ENCODE results near the gene MRPL39.
A peak's percentile ranks its signal among the peaks of the same experiment; 100 is the strongest.

MRPL39 gene

DNA sequence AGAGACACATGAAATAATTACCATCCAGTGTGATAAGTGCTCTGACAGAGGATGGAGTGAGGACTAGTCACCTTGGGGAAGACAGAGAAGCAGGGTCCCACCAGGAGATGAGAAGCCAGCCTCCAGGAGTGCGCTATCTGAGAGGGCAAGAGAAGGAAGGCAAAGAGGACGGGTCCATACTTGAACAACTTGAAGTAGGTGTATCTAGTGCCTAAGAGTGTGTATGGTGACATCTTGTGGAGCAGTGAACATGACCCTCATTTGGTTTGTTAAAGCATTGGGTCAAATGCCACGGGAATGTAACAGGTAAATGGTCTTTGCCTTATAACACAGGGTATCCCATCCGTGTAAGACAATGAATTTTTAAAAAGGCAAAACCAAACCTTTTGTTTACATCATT is 39.8 kb downstream of the MRPL39 start:
- ATAC-seq, result peak; percentile 2 to 10

DNA sequence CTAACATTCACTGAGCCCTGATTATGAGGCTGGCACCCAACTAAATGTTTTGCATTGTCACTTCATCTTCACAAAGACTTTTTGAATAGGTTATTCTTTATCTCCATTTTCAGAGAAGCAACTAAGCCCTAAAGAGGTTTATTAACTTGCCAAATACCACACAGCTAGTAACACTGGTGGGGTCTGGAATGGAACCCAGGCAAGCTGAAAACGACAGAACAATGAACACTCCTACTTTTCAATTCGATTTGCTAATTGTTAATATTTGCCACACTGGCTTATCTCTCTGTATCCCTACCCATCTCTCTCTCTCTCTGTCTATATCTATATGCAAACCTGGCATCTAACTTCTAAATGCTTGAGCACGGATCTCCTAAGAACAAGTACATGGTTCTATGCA is 40.6 kb downstream of the MRPL39 start:
- ATAC-seq, result no peak

DNA sequence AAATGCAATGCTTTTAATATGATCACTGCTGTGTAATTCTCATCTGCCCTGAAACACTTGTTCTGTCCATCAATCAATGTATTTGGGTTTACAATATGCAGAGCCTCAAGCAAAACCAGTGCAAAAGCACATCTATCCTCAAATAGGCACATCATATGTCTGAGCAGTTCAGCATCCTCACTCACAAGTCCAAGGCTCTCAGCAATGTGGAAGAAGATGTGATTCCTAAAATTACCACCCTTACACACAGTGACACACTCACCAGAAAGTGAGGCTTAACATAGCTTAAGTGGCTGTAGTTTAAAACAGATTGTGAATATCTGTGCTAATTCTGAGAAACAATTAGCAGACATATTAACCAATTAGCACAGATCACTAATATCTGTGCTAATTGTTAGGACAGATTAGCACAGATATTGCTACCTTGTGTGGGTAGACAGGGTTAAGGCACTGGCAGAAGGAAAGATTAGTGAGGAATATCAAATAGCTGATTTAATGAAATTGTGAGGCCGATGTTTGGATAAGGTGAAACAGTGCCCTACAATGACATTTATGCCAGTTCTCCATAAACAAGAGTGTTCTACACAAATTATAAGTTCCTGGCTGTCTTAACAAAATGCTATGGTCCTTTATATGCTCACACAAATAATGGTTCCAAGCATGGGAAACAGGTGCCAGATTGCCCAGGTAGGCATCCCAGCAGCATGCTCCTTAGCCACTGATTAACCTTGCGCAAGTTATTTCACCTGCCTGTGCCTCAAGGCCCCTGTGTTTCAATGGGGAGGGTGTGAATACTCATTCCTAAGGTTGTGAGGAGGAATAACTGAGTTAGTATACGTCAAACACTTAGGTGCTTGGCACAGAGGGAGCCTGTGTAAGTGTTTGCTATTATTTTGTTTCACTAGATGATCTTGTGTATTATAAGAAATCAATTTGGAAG is 41.7 kb downstream of the MRPL39 start:
- ATAC-seq, result peak in 1 of 2 donors; percentile 2

DNA sequence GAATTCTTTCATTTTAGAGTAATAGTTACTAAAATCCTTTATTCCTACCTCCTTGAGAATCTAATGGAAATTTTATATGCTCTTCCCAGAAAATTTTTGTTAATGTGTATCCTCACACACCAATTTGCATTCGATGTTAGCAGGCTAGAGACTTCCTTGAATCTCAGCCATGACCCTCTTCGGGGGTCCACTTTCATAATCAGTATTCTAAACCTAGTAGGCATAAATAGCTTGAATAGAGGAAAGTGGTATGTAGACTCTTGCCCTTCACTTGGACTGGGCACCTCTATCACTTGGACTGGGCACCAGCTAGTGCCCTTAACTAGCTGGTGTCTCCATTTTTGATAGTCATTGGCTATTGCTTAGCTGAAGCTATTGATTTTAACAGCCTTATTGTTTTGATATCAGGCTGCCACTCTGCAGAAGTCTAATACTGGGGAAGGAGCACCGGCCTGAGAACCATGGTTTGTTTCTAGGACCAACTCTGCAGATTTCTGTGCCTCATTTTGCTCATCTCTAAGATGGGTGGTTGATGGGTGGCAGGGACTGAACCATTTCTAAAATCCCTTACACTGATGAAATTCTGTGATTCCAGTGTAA is 42.8 kb downstream of the MRPL39 start:
- no peak for ATAC-seq

DNA sequence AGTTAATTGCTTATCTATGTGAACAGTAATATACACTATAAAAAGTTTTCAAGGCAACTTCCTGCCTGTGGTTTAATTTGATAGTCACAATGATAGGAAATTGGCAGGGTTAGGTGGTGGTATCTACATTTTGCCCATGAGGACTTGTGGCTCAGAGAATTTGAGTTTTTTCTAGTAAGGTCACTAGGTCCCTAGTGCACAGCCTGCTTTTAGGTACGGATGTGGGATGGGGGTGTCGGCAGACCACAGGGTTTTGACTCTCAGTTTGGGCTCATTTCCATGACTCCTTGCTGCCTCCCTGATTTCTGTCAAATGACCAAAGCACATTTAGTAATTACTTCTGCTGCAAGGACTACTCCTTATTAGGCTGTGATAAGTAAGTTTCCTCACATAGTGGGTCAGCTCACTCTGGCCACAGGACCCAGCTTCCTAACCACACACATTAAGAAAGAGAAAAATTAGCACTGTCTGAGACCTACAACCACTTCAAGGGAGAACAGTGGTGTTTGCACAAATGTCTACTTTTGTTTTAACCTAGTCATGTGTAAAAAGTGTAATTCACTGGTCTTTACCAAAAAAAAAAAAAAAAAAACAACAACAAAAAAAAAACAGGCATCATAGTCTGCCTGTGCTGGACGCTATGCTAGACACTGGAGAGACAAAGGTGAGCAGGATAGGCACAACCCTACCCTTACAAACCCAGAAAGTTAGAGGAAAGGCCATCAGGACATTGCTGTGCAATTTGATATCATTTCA is 43.7 kb downstream of the MRPL39 start:
- ATAC-seq, result peak; percentile 14 to 17

DNA sequence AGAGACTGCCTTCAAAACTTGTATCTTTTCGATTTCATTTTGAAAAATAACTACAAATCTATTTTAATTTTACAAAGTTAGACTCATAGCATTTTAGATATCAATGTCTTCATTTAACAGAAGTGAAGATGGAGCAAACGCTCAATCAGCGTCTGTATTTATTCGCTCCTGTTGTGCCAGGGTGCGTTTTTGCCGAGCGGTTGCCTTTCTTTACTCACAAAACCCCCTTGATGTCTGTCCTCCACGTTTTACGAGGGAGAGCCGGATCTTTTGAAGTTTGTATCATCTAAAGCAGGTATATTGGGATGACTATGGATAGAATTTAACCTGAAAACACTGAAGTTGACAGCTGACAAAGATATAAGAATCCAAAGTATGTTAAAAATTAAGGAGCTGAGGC is 44.6 kb downstream of the MRPL39 start:
- ATAC-seq, result no peak

DNA sequence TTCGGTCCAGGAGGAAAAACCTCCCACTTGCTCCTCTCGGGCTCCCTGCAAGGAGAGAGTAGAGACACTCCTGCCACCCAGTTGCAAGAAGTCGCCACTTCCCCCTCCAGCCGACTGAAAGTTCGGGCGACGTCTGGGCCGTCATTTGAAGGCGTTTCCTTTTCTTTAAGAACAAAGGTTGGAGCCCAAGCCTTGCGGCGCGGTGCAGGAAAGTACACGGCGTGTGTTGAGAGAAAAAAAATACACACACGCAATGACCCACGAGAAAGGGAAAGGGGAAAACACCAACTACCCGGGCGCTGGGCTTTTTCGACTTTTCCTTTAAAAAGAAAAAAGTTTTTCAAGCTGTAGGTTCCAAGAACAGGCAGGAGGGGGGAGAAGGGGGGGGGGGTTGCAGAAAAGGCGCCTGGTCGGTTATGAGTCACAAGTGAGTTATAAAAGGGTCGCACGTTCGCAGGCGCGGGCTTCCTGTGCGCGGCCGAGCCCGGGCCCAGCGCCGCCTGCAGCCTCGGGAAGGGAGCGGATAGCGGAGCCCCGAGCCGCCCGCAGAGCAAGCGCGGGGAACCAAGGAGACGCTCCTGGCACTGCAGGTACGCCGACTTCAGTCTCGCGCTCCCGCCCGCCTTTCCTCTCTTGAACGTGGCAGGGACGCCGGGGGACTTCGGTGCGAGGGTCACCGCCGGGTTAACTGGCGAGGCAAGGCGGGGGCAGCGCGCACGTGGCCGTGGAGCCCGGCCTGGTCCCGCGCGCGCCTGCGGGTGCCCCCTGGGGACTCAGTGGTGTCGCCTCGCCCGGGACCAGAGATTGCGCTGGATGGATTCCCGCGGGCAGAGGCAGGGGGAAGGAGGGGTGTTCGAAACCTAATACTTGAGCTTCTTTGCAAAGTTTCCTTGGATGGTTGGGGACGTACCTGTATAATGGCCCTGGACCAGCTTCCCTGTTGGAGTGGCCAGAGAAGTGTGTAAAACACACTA is 45.3 kb downstream of the MRPL39 start:
- peak; percentile 67 to 68 for ATAC-seq

DNA sequence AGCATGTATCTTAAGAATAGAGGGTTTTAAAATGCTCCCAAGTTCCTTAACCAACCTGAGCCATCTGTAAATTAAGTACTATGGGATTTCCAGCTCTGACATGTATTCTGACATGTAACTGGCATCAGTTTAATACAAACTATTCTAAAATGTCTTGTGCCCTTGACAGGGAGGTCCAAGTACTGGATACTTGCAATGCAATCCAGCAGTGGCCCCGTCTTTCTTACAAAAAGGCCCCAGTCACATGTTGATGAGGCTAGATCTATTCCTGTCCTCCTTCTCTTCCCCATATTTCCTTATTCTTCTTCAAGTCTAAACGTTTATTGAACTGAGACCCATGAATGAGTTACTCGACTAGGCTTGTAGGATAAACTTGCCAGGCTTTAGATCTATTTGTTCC is 46.4 kb downstream of the MRPL39 start:
- no peak for ATAC-seq

DNA sequence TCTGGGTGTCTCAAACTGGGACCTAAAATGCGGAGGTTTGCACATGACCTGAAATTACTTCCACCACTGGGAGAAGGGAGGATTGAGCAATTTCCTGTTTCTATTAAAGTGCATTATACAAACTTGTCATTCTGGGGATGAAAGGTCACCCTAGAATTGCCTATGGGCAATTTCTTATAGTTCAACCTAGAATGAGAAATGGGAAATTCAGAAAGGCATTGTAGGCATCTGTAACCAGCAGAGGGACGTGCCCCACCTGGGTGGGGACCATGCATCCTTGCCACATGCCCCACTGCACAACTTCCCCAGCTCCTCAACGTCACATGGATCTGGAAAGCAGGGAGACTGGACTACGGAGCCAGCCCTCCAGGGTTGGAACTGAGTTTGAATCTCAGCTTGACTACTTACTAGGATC is 47.0 kb downstream of the MRPL39 start:
- ATAC-seq, result no peak

DNA sequence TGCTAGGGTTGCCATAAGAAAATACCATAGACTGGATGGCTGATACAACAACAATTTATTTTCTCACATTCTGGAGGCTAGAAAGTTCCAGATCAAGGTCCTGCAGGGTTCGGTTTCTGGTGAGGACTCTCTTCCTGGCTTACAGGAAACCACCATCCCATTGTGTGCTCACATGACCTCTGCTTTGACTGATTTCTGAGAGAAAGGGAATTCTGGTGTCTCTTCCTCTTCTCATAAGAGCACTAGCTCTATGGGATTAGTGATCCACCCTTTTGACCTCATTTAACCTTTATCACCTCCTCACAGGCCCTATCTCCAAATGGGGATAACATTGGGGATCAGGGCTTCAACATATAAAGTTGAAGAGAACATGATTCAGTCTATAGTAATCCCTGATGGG is 47.5 kb downstream of the MRPL39 start:
- no peak for ATAC-seq

DNA sequence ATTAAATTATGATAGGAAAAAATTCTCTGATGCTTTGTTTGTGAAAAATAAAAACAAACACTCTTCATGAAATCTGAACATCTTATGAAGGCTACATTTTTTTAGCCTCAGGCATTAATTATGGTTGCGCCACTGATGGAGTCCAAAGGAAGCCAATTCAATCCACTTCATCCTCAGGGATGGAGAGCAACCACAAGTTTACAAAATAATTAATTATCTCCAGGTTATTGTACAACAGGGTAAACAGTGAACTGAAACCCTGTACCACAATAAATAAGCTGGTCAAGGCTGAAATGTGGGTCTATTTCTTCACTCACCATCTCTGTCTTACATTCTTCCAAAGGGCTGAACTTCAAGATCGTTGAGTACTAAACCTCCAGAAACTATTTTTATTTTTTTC is 49.2 kb downstream of the MRPL39 start:
- ATAC-seq, result no peak

DNA sequence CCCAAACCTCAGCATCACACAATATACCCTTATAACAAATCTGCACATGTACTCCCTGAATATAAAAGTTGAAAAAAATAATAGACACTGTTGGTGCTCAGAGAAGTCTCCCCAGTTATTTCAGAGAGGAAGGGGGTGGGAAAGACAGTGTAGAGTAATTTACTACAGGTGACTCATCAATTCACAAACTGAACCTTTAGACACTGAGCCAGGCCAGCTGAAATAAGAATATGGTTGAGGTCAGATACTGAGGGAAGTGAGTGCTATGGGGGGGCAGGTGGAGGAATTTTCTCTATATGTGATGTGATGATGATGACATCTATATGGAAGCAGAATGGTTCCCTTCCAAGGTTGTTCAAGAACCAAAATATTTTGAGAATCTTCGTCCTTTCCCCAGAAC is 50.1 kb downstream of the MRPL39 start:
- ATAC-seq, result no peak

DNA sequence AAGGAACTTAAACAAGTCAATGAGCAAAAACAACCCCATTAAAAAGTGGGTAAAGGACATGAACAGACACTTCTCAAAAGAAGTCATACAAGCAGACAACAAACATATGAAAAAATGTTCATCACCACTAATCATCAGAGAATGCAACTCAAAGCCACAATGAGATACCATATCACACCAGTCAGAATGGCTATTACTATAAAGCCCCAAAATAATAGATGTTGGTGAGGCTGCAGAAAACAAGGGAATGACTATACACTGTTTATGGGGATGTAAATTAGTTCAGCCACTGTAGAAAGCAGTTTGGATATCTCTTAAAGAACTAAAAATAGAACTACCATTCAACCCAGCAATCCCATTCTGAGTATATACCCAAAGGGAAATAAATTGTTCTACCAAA is 51.2 kb downstream of the MRPL39 start:
- peak; percentile 55 to 63 for ATAC-seq

DNA sequence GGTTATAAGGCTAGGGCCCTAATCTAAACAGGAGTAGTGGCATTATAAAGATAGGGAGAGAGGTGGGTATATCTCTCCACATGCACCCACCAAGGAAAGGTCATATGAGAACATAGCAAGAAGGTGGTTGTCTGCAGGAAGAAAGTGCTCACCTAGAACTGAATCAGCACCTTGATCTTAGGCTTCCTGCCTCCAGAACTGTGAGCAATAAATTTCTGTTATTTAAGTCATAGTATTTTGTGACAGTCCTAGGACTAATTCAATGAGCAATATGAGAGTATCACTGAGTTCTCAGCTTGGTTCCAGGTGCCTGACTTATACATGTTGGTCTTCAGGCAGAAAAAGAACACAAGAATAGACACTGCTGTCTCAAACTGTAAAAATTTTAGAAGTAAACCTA is 51.8 kb downstream of the MRPL39 start:
- peak; percentile 78 to 86 for ATAC-seq

DNA sequence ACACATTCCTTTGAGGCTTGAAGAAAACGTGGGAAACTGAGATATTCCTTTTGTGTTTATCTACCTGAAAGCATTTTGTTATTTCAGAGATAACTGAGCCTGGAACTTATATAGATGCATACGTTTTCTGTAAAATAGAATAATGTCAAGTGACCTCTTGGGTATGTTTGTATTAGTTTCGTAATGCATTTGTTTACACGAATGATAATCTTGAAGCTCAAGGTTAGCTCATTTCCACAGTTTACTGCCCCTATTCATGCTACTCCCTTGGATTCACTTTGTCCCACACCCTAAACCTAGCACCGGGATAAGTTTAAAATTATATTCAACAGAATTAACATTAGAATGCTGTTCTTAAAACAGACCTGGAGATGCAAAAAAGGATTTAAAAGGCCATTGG is 54.4 kb downstream of the MRPL39 start:
- ATAC-seq, result no peak

DNA sequence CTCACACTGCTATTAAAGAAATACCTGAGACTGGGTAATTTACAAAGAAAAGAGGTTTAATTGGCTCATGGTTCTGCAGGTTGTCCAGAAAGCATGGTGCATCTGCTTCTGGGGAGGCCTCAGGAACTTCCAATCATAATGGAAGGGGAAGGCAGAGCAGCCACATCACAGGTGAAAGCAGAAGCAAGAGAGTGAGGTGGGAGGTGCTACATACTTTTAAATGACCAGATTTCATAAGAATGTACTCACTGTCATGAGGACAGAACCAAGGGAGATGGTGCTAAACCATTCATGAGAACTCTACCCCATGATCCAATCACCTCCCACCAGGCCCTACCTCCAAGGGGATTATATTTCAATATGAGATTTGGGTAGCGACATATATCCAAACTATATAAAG is 55.7 kb downstream of the MRPL39 start:
- ATAC-seq, result no peak

DNA sequence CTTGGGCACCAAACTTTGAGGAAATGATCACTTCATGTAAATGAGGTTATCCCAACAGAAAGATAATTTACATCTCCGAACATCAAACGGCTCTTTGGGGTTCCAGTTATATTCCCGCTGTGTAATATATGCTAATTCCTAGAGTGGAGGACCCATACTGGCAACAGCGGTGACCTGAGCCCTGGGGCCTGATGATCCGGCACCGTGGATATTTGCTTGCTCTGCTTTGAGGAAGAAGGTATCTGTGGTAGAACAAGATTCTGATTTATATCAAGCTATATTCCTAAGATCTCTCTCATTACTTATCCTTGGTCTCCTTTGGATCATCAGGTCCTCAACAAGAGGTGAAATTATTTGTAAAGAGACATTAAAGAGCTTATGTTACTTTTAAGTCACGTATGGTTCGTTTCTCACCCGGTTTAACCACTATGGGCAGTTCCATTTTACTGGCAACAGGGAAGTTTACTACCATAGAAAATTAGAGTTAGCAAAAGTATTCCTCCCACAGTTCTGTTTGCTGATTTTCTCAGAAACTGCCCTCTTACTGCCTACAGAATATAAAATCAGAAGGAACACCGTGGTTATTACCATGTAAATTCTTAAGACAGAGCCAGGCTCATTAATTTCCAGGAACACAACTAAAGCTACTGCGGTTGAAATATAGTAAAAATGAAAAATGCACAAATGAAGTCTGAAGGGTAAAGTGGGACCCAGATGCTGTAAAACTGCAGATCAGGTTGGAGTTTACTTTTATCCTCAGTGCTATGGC is 56.7 kb downstream of the MRPL39 start:
- ATAC-seq, result no peak

DNA sequence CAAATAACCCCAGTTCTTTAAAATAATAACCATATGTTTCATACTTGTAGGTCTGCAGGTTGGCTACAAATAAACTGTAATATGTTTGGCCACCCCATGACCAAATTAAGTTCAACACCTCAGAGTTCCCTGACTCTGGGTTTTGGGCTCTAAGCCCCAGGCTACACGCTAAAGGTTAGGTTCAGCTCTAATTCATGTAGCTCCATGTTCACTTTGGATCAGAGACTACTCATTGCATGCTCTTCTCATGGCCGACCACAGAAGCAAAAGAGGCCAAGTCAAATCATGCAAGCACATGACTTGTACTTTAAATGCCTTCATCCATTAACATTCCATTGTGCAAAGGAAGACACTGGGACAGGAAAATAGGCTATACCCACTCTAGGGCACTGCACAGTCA is 66.2 kb downstream of the MRPL39 start:
- ATAC-seq, result no peak

DNA sequence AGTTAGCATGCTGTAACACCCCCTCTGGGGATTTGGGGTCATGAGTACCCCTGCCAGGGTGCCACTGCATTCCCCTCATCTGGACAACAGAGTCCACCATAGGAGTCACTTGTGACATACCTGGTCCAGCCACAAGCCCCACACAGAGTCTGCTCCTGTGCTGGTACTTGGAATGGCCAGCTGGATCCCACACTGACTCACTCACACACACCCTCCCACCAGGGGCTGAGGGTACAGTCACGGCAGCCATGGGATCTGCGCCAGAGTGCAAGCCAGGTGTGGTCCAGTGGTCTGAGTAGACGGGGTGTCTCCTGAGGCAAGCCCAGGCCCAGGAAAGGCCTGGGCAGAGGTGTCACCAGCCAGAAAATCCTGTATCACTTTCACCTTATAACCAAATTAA is 67.7 kb downstream of the MRPL39 start:
- ATAC-seq, result no peak

DNA sequence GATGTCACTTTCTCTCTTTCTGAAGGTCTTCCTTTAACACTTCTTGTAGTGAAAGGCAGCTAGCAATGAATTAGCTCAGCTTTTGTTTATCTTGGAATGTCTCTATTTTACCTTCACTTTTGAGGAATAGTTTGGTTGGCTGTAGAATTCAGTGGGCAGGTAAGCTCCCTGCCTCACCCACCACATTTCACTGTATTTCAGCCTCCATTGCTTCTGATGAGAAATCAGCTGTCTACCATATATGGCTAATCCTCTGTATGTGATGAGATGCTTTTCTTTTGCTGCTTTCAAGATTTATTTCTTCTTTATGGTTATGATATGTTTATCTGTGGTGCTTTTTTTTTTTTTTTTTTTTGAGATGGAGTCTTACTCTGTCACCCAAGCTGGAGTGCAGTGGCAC is 70.1 kb downstream of the MRPL39 start:
- ATAC-seq, result no peak

DNA sequence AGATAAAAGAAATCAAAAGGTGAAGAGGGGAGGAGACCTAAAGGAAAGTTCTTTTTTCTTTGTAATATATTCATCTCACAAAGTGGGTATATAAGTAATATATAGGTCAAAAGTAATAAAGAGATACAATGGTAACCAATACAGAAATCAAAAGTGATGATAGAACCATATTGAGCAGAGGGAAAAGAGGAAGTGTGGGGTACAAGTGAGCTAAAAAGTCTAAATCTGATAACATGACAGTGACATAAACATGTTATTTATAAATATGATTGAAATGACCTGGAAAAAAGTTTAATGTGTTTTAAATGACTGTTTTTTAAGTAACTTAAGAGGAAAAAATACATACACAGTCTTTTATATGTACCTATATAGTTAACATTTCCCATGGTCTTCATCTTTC is 70.5 kb downstream of the MRPL39 start:
- no peak for ATAC-seq

DNA sequence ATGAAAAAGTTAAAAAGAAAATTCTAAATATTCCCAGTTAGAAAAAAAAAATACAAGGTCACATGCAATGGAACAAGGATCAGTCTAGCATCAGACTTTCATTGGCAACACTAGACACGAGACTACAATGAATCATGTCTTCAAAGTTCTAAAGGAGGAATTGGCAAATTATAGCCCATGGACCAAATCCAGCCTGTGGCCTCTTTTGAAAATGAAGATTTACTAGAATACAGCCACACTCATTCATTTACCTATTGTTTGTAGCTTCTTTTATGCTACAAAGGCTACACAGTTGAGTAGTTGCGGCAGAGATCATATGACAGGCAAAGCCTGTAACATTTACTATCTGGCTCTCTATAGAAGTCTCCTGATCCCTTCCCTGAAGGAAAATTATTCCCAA is 71.4 kb downstream of the MRPL39 start:
- ATAC-seq, result no peak
